Hepatocyte (in vitro differentiated cells): ENCODE results near the gene DYRK2.

Source experiments
- CTCF ChIP-seq: fragments of 200-600 bp; sonication (generic); IDR thresholded peaks from 2 replicates; pipeline ENCODE4 v1.5.1; 2016; ENCODE audit warnings: antibody characterized with exemption, mild to moderate bottlenecking; ENCODE audit not compliant: poor library complexity
- EZH2 ChIP-seq: fragments of 200-600 bp; sonication (generic); IDR thresholded peaks from 2 replicates; pipeline ENCODE4 v1.6.1; 2016; ENCODE audit warnings: antibody characterized with exemption, mild to moderate bottlenecking, borderline replicate concordance
- EZH2phosphoT487 ChIP-seq: fragments of 200-600 bp; sonication (generic); IDR thresholded peaks from one replicate; pipeline ENCODE4 v1.6.1; 2018; ENCODE audit warnings: antibody characterized with exemption, mild to moderate bottlenecking, low read depth, moderate library complexity; ENCODE audit not compliant: unreplicated experiment, severe bottlenecking

- TF ChIP-seq CTCF (no peak), EZH2 (no peak), EZH2phosphoT487 (no peak)
Measured at GRCh38 chr12:67671419-67671818, 22.9 kb downstream of the DYRK2 start.
